ENCODE data around the gene MAB21L1. TPM values are rescaled to one million over a fixed set of nuclear protein-coding genes. Genes with fewer than 3 reads are reported as not detected.

MAB21L1 gene
- total and polyA plus RNA-seq, 2 donors (not counting 1 experiment from before 2014, with no cell fraction given): not detected

DNA sequence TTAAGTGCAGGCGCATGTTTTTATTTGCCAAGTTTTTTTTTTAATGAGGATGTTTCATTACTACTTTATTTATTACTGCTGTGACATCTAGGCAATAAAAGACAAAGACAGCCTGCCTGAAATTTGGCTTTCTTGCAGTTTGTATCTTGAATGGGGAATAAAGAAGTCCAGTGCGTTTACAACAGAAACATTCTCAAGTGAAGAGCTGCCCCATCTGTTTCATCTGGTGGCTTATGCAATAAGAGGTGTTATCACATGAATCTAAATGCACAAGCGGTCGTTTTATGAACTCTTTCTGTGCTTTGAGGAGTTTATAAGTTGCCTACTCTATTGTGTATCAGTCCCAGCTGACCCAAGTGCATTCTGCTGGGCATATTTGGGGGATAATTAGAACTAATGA, 12.6 kb upstream of the MAB21L1 start:
- intact Hi-C loops (cut with micrococcal nuclease): no loop called here
- H3K27me3 ChIP-seq (replicated peaks in 1 of 4; ENCODE audit: control extremely low read depth in 1 of 4, control insufficient read depth in 3 of 4, insufficient read depth in 4 of 4, low read length in 3 of 4): no peaks in the 10 kb centered on the region
- H3K9me3 ChIP-seq (ENCODE audit: control extremely low read depth in 1 of 3, control insufficient read depth in 2 of 3, insufficient read depth in 1 of 3, low read length in 2 of 3): peaks cover 0 to under 1% (median 0%) of the 10 kb centered on the region in 3 donors
- Mint-ChIP-seq H3K27ac (no peak overlapping the region), H3K9me3 (ENCODE audit: insufficient read depth) (no peaks in the 10 kb centered on the region), H3K4me3 (no peak overlapping the region), H3K4me1 (no peaks in the 10 kb centered on the region), H3K27me3 (no peaks in the 10 kb centered on the region)
- H3K4me2 ChIP-seq (replicated peaks; ENCODE audit: low read depth, low read length, poor library complexity, severe bottlenecking): no peak overlapping the region
- 90% methylated on average over 2 of the region's 4 CpGs for WGBS (ENCODE audit: insufficient coverage)
- H3K79me2 ChIP-seq (ENCODE audit: control insufficient read depth, insufficient read depth, low read length): no peaks in the 10 kb centered on the region
- no peak for ATAC-seq (ENCODE audit: low read depth)
- H3K4me3 ChIP-seq (ENCODE audit: control extremely low read depth in 1 of 5, extremely low read depth in 1 of 5, insufficient read depth in 1 of 5, low read depth in 2 of 5, low read length in 4 of 5): no peak overlapping the region
- H3K27ac ChIP-seq (ENCODE audit: low read length in 2 of 2): no peak overlapping the region
- no peaks in the 10 kb centered on the region for H4K20me1 ChIP-seq (ENCODE audit: control insufficient read depth, insufficient read depth, low read length, poor library complexity, severe bottlenecking)
- no peaks in the 10 kb centered on the region for H3K36me3 ChIP-seq (replicated peaks in 1 of 2; ENCODE audit: control extremely low read depth in 1 of 2, control insufficient read depth in 1 of 2, extremely low read depth in 1 of 2, insufficient read depth in 2 of 2, low read length in 1 of 2)
- DNase-seq: no peak
- CTCF ChIA-PET: no interaction called here
- POLR2A ChIA-PET: no interaction called here
- H2AFZ ChIP-seq (ENCODE audit: insufficient read depth, low read depth, low read length, poor library complexity, severe bottlenecking): no peak overlapping the region
- TF ChIP-seq EZH2 (IDR thresholded peaks at IDR 0.05; ENCODE audit: borderline replicate concordance, insufficient read depth, low read depth, low read length, poor library complexity, severe bottlenecking) (no peak), CTCF (IDR thresholded peaks at IDR 0.05) (no peak)
- no peak overlapping the region for H3K9ac ChIP-seq (ENCODE audit: low read length)
- no peaks in the 10 kb centered on the region for H3K4me1 ChIP-seq (ENCODE audit: control insufficient read depth in 2 of 2, insufficient read depth in 2 of 2, low read length in 2 of 2)

DNA sequence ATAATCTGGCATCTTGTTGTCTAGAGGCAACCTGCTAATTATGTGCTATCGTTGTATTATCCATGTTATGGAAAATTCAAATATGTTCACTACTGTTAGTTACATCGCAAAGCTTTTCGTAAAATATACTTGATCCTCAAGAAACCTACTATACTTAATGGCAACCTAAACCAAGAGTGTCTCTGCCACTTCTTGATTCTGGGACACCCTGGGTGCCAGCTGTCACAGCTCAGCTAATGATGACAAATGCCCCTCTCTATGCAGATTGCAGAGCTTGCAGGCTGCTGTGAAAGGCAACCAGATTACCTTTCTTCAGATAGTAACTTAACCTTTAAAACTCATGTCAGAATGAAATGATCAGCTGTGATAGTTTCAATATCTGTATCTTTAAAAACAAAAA, 8.9 kb upstream of the MAB21L1 start:
- no peak for ATAC-seq (ENCODE audit: low read depth)
- H3K79me2 ChIP-seq (ENCODE audit: control insufficient read depth, insufficient read depth, low read length): no peaks in the 10 kb centered on the region
- no peak for DNase-seq
- peaks cover 0 to 3% (median 0%) of the 10 kb centered on the region in 4 experiments for H3K27me3 ChIP-seq (replicated peaks in 1 of 4; ENCODE audit: control extremely low read depth in 1 of 4, control insufficient read depth in 3 of 4, insufficient read depth in 4 of 4, low read length in 3 of 4)
- no peaks in the 10 kb centered on the region for H3K9me3 ChIP-seq (ENCODE audit: control extremely low read depth in 1 of 3, control insufficient read depth in 2 of 3, insufficient read depth in 1 of 3, low read length in 2 of 3)
- POLR2A ChIA-PET: no interaction called here
- Mint-ChIP-seq H3K4me3 (no peak overlapping the region), H3K9me3 (ENCODE audit: insufficient read depth) (no peaks in the 10 kb centered on the region), H3K27ac (no peak overlapping the region), H3K4me1 (no peaks in the 10 kb centered on the region), H3K27me3 (peaks cover 3% of the 10 kb centered on the region)
- H2AFZ ChIP-seq (ENCODE audit: insufficient read depth, low read depth, low read length, poor library complexity, severe bottlenecking): no peak overlapping the region
- CTCF ChIA-PET: no interaction called here
- H3K4me2 ChIP-seq (replicated peaks; ENCODE audit: low read depth, low read length, poor library complexity, severe bottlenecking): no peak overlapping the region
- WGBS (ENCODE audit: insufficient coverage): 100% methylated on average over 2 of the region's 3 CpGs
- intact Hi-C loops (cut with micrococcal nuclease): no loop called here
- TF ChIP-seq CTCF (IDR thresholded peaks at IDR 0.05) (no peak), EZH2 (IDR thresholded peaks at IDR 0.05; ENCODE audit: borderline replicate concordance, insufficient read depth, low read depth, low read length, poor library complexity, severe bottlenecking) (no peak)
- H3K9ac ChIP-seq (ENCODE audit: low read length): no peak overlapping the region
- no peak overlapping the region for H3K27ac ChIP-seq (ENCODE audit: low read length in 2 of 2)
- H3K36me3 ChIP-seq (replicated peaks in 1 of 2; ENCODE audit: control extremely low read depth in 1 of 2, control insufficient read depth in 1 of 2, extremely low read depth in 1 of 2, insufficient read depth in 2 of 2, low read length in 1 of 2): no peaks in the 10 kb centered on the region
- no peaks in the 10 kb centered on the region for H4K20me1 ChIP-seq (ENCODE audit: control insufficient read depth, insufficient read depth, low read length, poor library complexity, severe bottlenecking)
- no peak overlapping the region for H3K4me3 ChIP-seq (ENCODE audit: control extremely low read depth in 1 of 5, extremely low read depth in 1 of 5, insufficient read depth in 1 of 5, low read depth in 2 of 5, low read length in 4 of 5)
- H3K4me1 ChIP-seq (ENCODE audit: control insufficient read depth in 2 of 2, insufficient read depth in 2 of 2, low read length in 2 of 2): no peaks in the 10 kb centered on the region
